Lower lobe of right lung (tissue), 2 donors: ENCODE measurements around the gene SNX20. TPM values are rescaled to one million over a fixed set of nuclear protein-coding genes. Genes with fewer than 3 reads are reported as not detected.

ENCODE experiments used
- ATAC-seq, 2 donors: fragments of 200-7000 bp; cut with Tn5 transposase; one replicate each; pipeline ENCODE4 v1.9.1; 2020 to 2022; ENCODE audit warnings: mild to moderate bottlenecking in 2 of 2, moderate library complexity in 2 of 2
- DNase-seq: peaks from one replicate; pipeline ENCODE4 v3.0.0-alpha.2; 2020
- H3K27ac ChIP-seq: fragments of 200-600 bp; one replicate; pipeline ENCODE4 v1.8.0; 2022
- H3K27me3 ChIP-seq: fragments of 200-600 bp; one replicate; pipeline ENCODE4 v1.8.0; 2022; ENCODE audit warnings: low read depth
- H3K36me3 ChIP-seq: fragments of 200-600 bp; one replicate; pipeline ENCODE4 v1.8.0; 2022; ENCODE audit warnings: mild to moderate bottlenecking
- H3K4me1 ChIP-seq: fragments of 200-600 bp; one replicate; pipeline ENCODE4 v1.8.0; 2022
- H3K4me3 ChIP-seq: fragments of 200-600 bp; one replicate; pipeline ENCODE4 v1.8.0; 2022; ENCODE audit warnings: mild to moderate bottlenecking
- H3K9me3 ChIP-seq: fragments of 200-600 bp; one replicate; pipeline ENCODE4 v1.8.0; 2022
- intact Hi-C: fragments of 100-400 bp; cut with DNase I; formaldehyde crosslinking; loops from one replicate; pipeline ENCODE4 v1.11.0; 2022
- total RNA-seq: library from RNA; stranded (reverse); fragmentation: NEBNext Ultra II Directional; extraction: Animal tissue kit (Norgen Biotek cat#: 25700); gene quantifications from one replicate; pipeline ENCODE4 v1.2.1, GENCODE V29; 2021
- TF ChIP-seq, protein P1 (sequence below): fragments of 200-600 bp; IDR thresholded peaks from one replicate; pipeline ENCODE4 v1.8.0; 2022; ENCODE audit warnings: antibody characterized with exemption, mild to moderate bottlenecking
- donor health status: DM: no; HTN: yes; CAD: no; lungs with severe emphysema.

The SNX20 gene
- total RNA-seq, 1 donor from 2014 or later = 15.4 TPM

DNA sequence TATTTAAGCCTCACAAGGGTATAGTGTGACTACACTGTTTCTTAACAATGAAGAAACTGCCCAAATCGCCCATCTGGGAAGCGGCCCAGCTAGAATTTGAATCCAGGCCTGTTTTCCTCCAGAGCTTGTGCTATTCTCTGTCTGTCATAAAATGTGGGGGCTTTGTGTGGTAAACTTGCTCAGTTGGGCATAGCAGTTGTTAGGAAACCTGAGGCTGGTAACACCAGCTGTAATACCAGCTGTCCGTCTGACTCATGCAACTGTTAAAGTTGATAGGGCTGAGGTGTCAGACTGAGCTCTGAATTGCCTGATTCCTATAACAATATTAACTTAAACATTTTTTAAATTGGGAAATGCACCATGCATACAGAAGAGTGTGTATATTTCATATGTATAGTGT, 21.6 kb upstream of the SNX20 start:
- DNase-seq (no peak), ATAC-seq (no peak)
- TF ChIP-seq, protein P1, sequence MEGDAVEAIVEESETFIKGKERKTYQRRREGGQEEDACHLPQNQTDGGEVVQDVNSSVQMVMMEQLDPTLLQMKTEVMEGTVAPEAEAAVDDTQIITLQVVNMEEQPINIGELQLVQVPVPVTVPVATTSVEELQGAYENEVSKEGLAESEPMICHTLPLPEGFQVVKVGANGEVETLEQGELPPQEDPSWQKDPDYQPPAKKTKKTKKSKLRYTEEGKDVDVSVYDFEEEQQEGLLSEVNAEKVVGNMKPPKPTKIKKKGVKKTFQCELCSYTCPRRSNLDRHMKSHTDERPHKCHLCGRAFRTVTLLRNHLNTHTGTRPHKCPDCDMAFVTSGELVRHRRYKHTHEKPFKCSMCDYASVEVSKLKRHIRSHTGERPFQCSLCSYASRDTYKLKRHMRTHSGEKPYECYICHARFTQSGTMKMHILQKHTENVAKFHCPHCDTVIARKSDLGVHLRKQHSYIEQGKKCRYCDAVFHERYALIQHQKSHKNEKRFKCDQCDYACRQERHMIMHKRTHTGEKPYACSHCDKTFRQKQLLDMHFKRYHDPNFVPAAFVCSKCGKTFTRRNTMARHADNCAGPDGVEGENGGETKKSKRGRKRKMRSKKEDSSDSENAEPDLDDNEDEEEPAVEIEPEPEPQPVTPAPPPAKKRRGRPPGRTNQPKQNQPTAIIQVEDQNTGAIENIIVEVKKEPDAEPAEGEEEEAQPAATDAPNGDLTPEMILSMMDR = no peak
- H3K27me3 ChIP-seq = no peaks in the 10 kb centered on the region
- H3K4me3 ChIP-seq = no peak overlapping the region
- H3K4me1 ChIP-seq = peaks cover 20% of the 10 kb centered on the region
- no peak overlapping the region for H3K27ac ChIP-seq
- intact Hi-C loops = no loop called here
- H3K9me3 ChIP-seq = peaks cover 18% of the 10 kb centered on the region
- H3K36me3 ChIP-seq = no peaks in the 10 kb centered on the region

DNA sequence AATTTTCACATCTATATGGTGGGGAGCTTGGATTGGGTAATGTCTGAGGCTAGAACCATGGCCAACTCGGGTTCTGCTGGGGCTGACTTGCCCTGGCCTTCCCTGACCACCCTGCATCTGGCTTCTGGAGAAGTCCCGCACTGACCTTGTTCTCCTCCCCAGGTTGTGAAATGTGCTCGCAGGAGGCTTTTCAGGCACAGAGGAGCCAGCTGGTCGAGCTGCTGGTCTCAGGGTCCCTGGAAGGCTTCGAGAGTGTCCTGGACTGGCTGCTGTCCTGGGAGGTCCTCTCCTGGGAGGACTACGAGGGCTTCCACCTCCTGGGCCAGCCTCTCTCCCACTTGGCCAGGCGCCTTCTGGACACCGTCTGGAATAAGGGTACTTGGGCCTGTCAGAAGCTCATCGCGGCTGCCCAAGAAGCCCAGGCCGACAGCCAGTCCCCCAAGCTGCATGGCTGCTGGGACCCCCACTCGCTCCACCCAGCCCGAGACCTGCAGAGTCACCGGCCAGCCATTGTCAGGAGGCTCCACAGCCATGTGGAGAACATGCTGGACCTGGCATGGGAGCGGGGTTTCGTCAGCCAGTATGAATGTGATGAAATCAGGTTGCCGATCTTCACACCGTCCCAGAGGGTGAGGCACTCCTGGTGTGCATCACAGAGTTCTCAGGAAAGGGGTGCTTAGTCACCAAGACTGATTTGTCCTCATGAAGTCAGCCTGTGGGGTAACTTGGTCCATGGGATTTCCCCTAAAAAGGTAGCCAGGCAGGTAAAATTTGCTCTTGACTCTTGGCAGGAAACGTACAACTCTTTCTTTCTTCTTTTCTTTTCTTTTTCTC, 18.4 kb upstream of the SNX20 start:
- peaks cover 11% of the 10 kb centered on the region for H3K9me3 ChIP-seq
- no peaks in the 10 kb centered on the region for H3K36me3 ChIP-seq
- DNase-seq (no peak), ATAC-seq (no peak)
- H3K4me1 ChIP-seq = peaks cover 46% of the 10 kb centered on the region
- intact Hi-C loops = no loop called here
- H3K27ac ChIP-seq = no peak overlapping the region
- no peaks in the 10 kb centered on the region for H3K27me3 ChIP-seq
- no peak overlapping the region for H3K4me3 ChIP-seq
- TF ChIP-seq, protein P1 = no peak

DNA sequence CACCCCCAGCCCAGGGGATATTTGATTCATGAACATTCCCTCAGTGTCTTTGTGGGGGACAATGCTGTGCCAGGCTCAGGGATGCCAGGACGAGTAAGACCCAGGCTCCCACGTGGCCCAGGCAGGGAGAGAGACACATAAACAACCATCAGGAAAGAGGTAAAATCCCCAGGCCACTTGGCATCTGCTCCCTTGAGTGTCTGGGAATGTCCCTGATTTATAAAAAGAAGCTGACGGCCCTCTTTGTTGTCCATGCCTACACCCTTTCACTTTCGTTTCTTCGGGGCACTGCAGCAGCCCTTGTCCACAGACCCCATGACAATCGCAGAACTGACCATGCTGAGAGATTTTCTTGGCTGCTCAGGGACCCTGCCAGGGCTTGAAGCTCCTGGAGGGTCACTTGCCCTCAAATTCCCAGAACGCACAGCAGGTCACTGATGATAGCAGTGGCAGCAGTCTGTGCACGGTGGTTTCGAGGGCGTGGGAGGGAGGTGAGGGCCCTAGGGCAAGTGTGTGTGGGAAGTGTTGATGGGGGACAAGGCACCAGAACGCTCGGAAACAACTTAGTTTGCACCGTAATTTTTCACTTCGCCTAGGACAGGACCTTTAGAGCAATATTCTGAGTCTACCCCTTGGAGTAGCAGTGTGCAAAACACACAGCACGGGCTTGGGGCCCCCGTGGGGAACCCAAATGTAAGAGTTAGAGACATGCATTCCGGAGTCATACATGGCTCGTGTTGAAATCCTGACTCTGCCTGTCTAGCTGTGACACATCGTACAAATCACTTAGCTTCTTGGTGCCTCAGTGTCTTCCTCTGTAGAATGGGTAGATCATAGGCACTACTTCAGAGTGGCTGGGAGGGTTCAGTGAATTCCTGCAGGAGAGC, 17.0 kb upstream of the SNX20 start:
- TF ChIP-seq, protein P1 = no peak
- Histone ChIP-seq H3K9me3 (no peaks in the 10 kb centered on the region), H3K27me3 (no peaks in the 10 kb centered on the region), H3K36me3 (no peaks in the 10 kb centered on the region), H3K27ac (peak overlapping the region; percentile 83), H3K4me3 (peak overlapping the region; percentile 57), H3K4me1 (peaks cover 57% of the 10 kb centered on the region)
- intact Hi-C loops = no loop called here
- DNase-seq (no peak), ATAC-seq (peak; percentile 69 to 81)

DNA sequence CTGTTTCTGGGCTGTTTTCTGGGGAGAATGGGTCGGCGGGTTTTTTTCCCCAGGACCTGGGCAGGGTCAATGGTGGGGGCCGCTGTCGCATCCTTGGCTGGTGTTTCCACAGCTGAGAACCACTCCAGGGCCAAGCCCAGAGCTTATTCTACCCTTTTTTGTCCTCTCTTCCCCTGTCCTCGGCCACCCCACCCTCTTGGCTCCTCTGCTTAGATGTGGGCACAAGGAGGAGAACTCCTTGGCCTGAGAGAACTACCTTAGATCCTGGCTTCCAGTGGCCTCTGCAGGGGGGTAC, 16.3 kb upstream of the SNX20 start:
- ATAC-seq (no peak), DNase-seq (no peak)
- Histone ChIP-seq H3K9me3 (no peaks in the 10 kb centered on the region), H3K4me3 (peak overlapping the region; percentile 57), H3K27ac (peak overlapping the region; percentile 83), H3K4me1 (peaks cover 57% of the 10 kb centered on the region), H3K27me3 (no peaks in the 10 kb centered on the region), H3K36me3 (no peaks in the 10 kb centered on the region)
- TF ChIP-seq, protein P1 = no peak
- intact Hi-C loops = no loop called here

DNA sequence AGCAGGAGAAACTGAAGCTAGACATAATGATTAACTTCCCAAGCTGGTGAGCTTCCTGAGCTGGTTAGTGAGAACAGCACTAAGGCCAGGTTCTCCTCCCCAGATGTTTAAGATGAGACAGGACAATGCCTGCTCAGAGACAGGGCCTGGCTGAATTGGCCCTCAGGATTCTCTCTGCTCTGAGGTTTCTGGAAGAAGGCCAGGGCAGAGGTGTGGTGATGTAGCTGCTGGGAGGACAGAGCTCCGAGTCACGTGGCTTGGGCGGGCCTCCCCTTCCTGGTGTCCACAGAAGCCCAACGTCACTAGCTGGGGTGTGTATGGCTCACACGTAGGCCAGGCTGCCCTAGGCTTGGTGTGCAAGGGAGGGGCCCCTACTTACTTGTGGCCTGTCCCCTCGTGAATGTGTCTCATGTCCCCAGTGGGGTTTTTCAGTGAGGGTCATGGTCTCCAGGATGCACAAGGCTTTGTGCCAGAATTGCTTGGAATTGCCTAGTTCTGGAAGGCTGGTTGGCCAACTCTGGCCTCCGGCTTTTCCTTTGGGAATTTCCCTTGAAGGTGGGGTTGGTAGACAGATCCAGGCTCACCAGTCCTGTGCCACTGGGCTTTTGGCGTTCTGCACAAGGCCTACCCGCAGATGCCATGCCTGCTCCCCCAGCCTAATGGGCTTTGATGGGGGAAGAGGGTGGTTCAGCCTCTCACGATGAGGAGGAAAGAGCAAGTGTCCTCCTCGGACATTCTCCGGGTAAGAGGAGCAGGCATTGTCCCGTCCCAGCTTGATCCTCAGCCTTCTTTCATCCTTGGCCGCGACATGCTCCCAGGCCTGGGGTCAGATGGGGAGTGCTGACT, 15.7 kb upstream of the SNX20 start:
- H3K27ac ChIP-seq = peak overlapping the region; percentile 83
- peak overlapping the region; percentile 2 for H3K4me3 ChIP-seq
- H3K36me3 ChIP-seq = no peaks in the 10 kb centered on the region
- intact Hi-C loops = no loop called here
- no peaks in the 10 kb centered on the region for H3K9me3 ChIP-seq
- ATAC-seq (peak; percentile 78 to 86), DNase-seq (peak; percentile 93)
- no peaks in the 10 kb centered on the region for H3K27me3 ChIP-seq
- TF ChIP-seq, protein P1 = no peak
- H3K4me1 ChIP-seq = peaks cover 57% of the 10 kb centered on the region
